Endodermal cell (in vitro differentiated cells): ENCODE measurements around the gene OGFOD1. TPM values are rescaled to one million over a fixed set of nuclear protein-coding genes. Genes with fewer than 3 reads are reported as not detected.
A peak's percentile ranks its signal among the peaks of the same experiment; 100 is the strongest.

Experiments used
- DNase-seq: peaks from one replicate; pipeline ENCODE4 v3.0.0-alpha.2; 2017
- H3K27ac ChIP-seq: 2 replicates; pipeline ENCODE4 v1.5.1; 2013; ENCODE audit warnings: mild to moderate bottlenecking, low read depth, low read length, moderate library complexity
- H3K27me3 ChIP-seq: 2 replicates; pipeline ENCODE4 v1.6.1; 2013; ENCODE audit warnings: mild to moderate bottlenecking, low read length, moderate library complexity; ENCODE audit not compliant: insufficient read depth, control insufficient read depth, poor library complexity, severe bottlenecking
- H3K36me3 ChIP-seq: 2 replicates; pipeline ENCODE4 v1.7.0; 2013; ENCODE audit warnings: mild to moderate bottlenecking, low read length, moderate library complexity; ENCODE audit not compliant: control insufficient read depth, insufficient read depth
- H3K4me1 ChIP-seq: one replicate; pipeline ENCODE4 v1.7.0; 2013; ENCODE audit warnings: low read length; ENCODE audit not compliant: control insufficient read depth, insufficient read depth
- H3K4me3 ChIP-seq: 2 replicates; pipeline ENCODE4 v1.5.1; 2013; ENCODE audit warnings: mild to moderate bottlenecking, low read length, moderate library complexity
- H3K9ac ChIP-seq: 2 replicates; pipeline ENCODE4 v1.6.1; 2013; ENCODE audit warnings: mild to moderate bottlenecking, low read length, moderate library complexity; ENCODE audit not compliant: poor library complexity, severe bottlenecking; ENCODE audit errors: extremely low read depth
- H3K9me3 ChIP-seq: 2 replicates; pipeline ENCODE4 v1.6.1; 2013; ENCODE audit warnings: mild to moderate bottlenecking, low read length, moderate library complexity; ENCODE audit not compliant: control insufficient read depth
- H3K27ac Mint-ChIP-seq: 2 replicates; pipeline ENCODE4 v1.8.0; 2020; ENCODE audit warnings: mixed read lengths
- H3K27me3 Mint-ChIP-seq: 2 replicates; pipeline ENCODE4 v1.8.0; 2021; ENCODE audit warnings: mild to moderate bottlenecking, mixed read lengths; ENCODE audit not compliant: insufficient read depth
- H3K36me3 Mint-ChIP-seq: 2 replicates; pipeline ENCODE4 v1.8.0; 2020; ENCODE audit warnings: low read depth, mixed read lengths
- H3K4me1 Mint-ChIP-seq: 2 replicates; pipeline ENCODE4 v1.8.0; 2020; ENCODE audit warnings: mixed read lengths
- H3K4me3 Mint-ChIP-seq: 2 replicates; pipeline ENCODE4 v1.8.0; 2020; ENCODE audit warnings: mild to moderate bottlenecking, moderate library complexity, mixed read lengths
- H3K9me3 Mint-ChIP-seq: 2 replicates; pipeline ENCODE4 v1.8.0; 2020; ENCODE audit warnings: mild to moderate bottlenecking, mixed read lengths
- WGBS, 2 experiments: methylation state at CpG; one replicate each; pipeline versions ENCODE4 v1.1.5 to v1.1.7; 2013; ENCODE audit warnings: missing lambda C conversion rate in 2 of 2, mixed read lengths in 1 of 2; ENCODE audit not compliant: insufficient coverage in 1 of 2, insufficient read length in 1 of 2; 5-methylcytosine and 5-hydroxymethylcytosine counted together
- total RNA-seq, 2 donors: library from RNA; stranded (reverse); fragmentation: NEBNext Ultra II Directional in 1 of 2; extraction: Animal tissue kit (Norgen Biotek cat#: 25700) in 1 of 2; gene quantifications; 2 replicates in 1 of 2; 3 replicates in 1 of 2; pipeline ENCODE4 v1.2.1, GENCODE V29; 2021
- TF ChIP-seq, protein P1 (sequence below): fragments of 200-600 bp; sonication (generic); conservative IDR thresholded peaks from 2 replicates; pipeline ENCODE4 v1.5.0; 2021; ENCODE audit warnings: antibody characterized with exemption, mild to moderate bottlenecking

OGFOD1 gene
- total RNA-seq, 2 donors from 2014 or later: 54.3 to 55.1 TPM

DNA sequence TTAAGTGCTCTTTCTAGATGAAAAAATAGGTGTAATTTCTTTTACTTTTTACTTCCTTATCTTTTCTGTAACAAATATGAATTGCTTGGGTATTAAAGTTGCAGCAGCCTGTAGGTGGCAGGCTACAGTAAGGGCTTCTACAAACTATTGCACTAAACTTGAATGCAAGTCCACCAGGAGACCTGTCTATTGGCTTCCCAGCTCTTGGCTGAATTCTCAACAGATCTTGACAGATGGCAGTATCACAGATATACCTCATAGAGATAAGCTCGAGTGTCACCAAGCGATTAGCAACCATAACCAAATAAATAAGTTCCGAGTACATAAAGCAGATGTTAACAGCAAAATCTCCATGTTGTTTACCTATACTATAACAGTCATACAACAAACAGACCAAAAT is 62.6 kb downstream of the OGFOD1 start:
- Histone ChIP-seq H3K36me3 (peaks cover 43% of the 10 kb centered on the region), H3K4me3 (no peak overlapping the region), H3K27ac (no peak overlapping the region), H3K4me1 (no peaks in the 10 kb centered on the region), H3K9me3 (peaks cover 8% of the 10 kb centered on the region), H3K9ac (no peak overlapping the region), H3K27me3 (no peaks in the 10 kb centered on the region)
- peaks cover 4% of the 10 kb centered on the region for H3K4me1 Mint-ChIP-seq
- H3K27ac Mint-ChIP-seq: no peak overlapping the region
- no peaks in the 10 kb centered on the region for H3K27me3 Mint-ChIP-seq
- H3K4me3 Mint-ChIP-seq: no peak overlapping the region
- peaks cover 26% of the 10 kb centered on the region for H3K36me3 Mint-ChIP-seq
- DNase-seq: peak; percentile 62
- H3K9me3 Mint-ChIP-seq: peaks cover 6% of the 10 kb centered on the region
- WGBS, 2 experiments: 43 to 83% methylated on average over 1 to 3 of the region's 3 CpGs
- TF ChIP-seq, protein P1, sequence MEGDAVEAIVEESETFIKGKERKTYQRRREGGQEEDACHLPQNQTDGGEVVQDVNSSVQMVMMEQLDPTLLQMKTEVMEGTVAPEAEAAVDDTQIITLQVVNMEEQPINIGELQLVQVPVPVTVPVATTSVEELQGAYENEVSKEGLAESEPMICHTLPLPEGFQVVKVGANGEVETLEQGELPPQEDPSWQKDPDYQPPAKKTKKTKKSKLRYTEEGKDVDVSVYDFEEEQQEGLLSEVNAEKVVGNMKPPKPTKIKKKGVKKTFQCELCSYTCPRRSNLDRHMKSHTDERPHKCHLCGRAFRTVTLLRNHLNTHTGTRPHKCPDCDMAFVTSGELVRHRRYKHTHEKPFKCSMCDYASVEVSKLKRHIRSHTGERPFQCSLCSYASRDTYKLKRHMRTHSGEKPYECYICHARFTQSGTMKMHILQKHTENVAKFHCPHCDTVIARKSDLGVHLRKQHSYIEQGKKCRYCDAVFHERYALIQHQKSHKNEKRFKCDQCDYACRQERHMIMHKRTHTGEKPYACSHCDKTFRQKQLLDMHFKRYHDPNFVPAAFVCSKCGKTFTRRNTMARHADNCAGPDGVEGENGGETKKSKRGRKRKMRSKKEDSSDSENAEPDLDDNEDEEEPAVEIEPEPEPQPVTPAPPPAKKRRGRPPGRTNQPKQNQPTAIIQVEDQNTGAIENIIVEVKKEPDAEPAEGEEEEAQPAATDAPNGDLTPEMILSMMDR: peak; percentile 80

DNA sequence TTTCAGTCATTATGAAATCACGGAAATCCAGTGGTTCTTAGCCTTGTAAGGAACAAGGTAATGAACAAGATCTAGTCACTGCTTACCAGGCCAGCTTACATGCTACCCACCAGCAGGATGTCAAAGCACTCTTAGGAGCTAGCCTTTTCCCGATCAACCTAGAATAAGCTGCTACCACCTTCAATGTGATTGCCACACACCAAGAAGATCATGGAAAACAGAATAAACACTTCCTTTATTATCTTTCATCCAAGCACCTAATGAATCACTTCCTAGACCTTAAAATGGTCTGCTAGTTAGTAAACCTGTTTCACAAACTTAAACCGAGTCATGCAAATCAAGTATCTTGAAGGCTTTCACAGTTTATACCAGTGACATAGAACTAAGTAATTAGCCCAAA is 63.5 kb downstream of the OGFOD1 start:
- H3K36me3 Mint-ChIP-seq: peaks cover 19% of the 10 kb centered on the region
- H3K27me3 Mint-ChIP-seq: no peaks in the 10 kb centered on the region
- no peak overlapping the region for H3K27ac Mint-ChIP-seq
- no peak for DNase-seq
- Histone ChIP-seq H3K27me3 (no peaks in the 10 kb centered on the region), H3K27ac (no peak overlapping the region), H3K9ac (no peak overlapping the region), H3K4me1 (no peaks in the 10 kb centered on the region), H3K36me3 (peaks cover 35% of the 10 kb centered on the region), H3K9me3 (peaks cover 8% of the 10 kb centered on the region), H3K4me3 (no peak overlapping the region)
- H3K4me1 Mint-ChIP-seq: peaks cover 4% of the 10 kb centered on the region
- TF ChIP-seq, protein P1: no peak
- WGBS, 2 experiments: 83 to 87% methylated on average over 2 to 3 of the region's 3 CpGs
- peaks cover 6% of the 10 kb centered on the region for H3K9me3 Mint-ChIP-seq
- H3K4me3 Mint-ChIP-seq: no peak overlapping the region

DNA sequence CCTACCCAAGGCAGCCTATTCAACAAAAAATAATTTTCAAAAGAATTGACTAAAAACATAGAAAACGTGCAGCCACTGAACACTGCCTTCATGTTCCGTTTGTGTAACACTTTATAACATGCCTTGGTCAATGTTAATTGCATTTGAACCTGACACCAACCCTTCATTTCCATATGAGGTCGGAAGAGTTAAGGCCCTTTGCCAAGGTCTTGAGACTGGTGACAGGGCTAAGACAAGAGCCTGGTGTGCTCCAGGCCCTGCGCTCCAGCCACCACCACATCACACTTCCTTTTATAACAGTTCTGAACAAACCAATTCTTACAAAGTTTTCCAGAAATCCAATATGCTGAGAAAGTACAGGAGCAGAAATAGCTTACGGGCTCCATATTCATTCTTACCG is 64.3 kb downstream of the OGFOD1 start:
- WGBS, 2 experiments: 90 to 97% methylated on average over 5 to 6 of the region's 6 CpGs
- DNase-seq: no peak
- H3K4me3 ChIP-seq: no peak overlapping the region
- peaks cover 6% of the 10 kb centered on the region for H3K9me3 Mint-ChIP-seq
- peaks cover 13% of the 10 kb centered on the region for H3K36me3 Mint-ChIP-seq
- H3K27ac ChIP-seq: no peak overlapping the region
- H3K27me3 Mint-ChIP-seq: no peaks in the 10 kb centered on the region
- no peaks in the 10 kb centered on the region for H3K4me1 ChIP-seq
- no peak overlapping the region for H3K4me3 Mint-ChIP-seq
- H3K36me3 ChIP-seq: peaks cover 26% of the 10 kb centered on the region
- peaks cover 11% of the 10 kb centered on the region for H3K4me1 Mint-ChIP-seq
- H3K9me3 ChIP-seq: peaks cover 8% of the 10 kb centered on the region
- no peak overlapping the region for H3K27ac Mint-ChIP-seq
- H3K9ac ChIP-seq: no peak overlapping the region
- H3K27me3 ChIP-seq: no peaks in the 10 kb centered on the region
- TF ChIP-seq, protein P1: no peak
